Measurements from ENCODE around the gene CD34.

The CD34 gene

DNA sequence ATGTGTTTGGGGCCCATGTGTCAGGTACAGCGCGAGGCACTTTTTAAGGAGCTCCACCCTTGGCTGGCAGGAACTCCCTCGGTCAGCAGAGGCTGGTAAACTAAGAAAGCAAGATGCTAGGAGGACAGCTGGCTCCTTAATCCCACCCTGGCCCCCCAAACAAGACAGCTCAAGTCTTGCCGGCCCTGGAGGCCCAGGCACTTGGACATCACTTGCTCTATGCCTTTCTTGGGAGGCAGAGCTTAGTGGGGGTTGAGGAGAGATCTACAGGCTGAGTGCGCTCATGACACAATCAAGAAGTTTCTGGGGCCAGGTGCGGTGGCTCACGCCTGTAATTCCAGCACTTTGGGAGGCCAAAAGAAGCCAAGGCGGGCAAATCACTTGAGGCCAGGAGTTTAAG is 78.1 kb downstream of the CD34 start:
- DNase-seq (ENCODE audit: low spot score): no peak

DNA sequence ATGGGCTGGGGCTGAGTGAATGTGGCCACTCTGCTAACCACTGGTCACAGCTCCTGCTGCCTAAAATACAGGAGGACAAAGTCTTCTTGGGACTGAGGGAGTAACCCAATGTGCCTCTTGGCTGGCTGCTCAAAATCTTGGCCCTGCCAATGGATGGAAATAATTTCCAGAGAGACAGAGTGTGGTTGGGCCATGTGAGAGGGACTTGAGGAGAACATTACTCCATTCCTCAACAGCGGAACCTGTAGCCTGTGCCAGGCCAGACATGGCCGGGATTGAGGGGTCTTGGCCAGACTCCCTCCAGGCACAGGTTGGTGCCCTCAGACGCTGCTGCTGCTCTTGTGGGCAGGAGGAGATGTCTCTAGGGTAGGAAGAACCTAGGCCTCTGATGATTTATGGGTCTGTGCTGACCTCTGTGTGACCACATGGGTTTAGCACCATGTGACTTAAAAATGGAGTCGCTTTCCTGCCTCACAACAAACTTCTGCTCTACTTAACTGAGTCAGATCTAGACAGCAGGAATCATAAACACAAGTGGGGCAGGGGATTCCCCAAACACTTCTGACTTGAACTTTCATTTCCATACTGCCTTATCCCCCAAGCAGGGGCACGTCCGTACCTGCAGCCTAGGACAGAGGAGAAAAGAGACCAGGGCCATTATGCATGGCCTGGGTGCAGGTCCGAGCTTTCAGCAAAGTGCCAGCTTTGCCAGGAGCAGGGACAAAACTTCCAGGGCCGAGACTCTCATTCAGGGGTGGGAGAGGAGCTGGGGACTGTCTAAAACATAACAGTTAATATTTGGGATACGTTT is 79.2 kb downstream of the CD34 start:
- DNase-seq (ENCODE audit: low spot score): no peak
